GM12878 (cell line): Measurements from ENCODE around the gene SCYGR6.

Source experiments
- ESRRA ChIP-seq: IDR thresholded peaks from 2 replicates; pipeline ENCODE4 v1.6.1; 2012; ENCODE audit warnings: mild to moderate bottlenecking, low read length, improper control_type of control experiment
- POLR2A ChIP-seq: IDR thresholded peaks from 2 replicates; pipeline ENCODE4 v1.6.1; 2011; ENCODE audit warnings: low read depth, mild to moderate bottlenecking, low read length
- RAD21 ChIP-seq: IDR thresholded peaks from 2 replicates; pipeline ENCODE4 v1.6.1; 2011; ENCODE audit warnings: mild to moderate bottlenecking, low read depth, low read length, moderate library complexity; ENCODE audit not compliant: insufficient read depth
- RELA ChIP-seq: fragments of 450-650 bp; IDR thresholded peaks from 2 replicates; pipeline ENCODE4 v1.8.0; 2014; ENCODE audit warnings: borderline replicate concordance; ENCODE audit not compliant: partially characterized antibody
- YY1 ChIP-seq: IDR thresholded peaks from 2 replicates; pipeline ENCODE4 v1.6.1; 2011; ENCODE audit warnings: low read depth, mild to moderate bottlenecking, low read length
- ZNF24 ChIP-seq: fragments of 450-650 bp; IDR thresholded peaks from 2 replicates; pipeline ENCODE4 v1.6.1; 2017; ENCODE audit warnings: antibody characterized with exemption, mild to moderate bottlenecking
- TF ChIP-seq, protein P1 (sequence below), 3 experiments: IDR thresholded peaks in 2 of 3; conservative IDR thresholded peaks in 1 of 3; 2 replicates each; pipeline ENCODE4 v1.5.1; 2011; ENCODE audit warnings: low read depth in 3 of 3, low read length in 3 of 3, mild to moderate bottlenecking in 3 of 3, control low read depth in 2 of 3, moderate library complexity in 2 of 3, inconsistent platforms in 1 of 3, mixed read lengths in 1 of 3; ENCODE audit not compliant: control insufficient read depth in 2 of 3, insufficient read depth in 1 of 3; ENCODE audit errors: extremely low read depth in 1 of 3

DNA sequence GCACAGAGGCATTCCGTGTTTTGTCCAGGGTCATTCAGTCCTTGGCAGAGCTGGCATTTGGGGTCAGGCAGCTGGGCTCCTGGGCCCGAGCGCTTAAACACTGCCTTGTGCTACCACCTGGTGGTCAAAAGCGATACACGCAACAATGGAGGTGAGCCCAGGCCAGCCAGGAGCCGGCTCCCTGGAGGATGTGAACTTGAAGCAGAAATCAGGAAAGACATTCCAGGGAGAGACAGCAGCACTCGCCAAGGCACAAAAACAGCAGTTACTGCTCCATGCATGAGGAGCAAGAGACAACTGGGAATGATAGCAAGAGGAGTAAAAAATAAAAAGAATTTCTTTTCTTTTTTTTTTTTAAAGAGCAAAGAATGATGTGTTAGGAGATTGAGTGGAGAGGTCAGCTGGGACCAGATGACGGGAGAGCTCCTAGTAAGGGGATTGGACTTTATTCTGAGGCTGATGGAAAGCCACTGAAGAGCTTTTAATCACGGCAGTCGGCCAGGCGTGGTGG lies 41.9 kb upstream of the SCYGR6 start:
- TF ChIP-seq RAD21 = peak; percentile 93
- TF ChIP-seq ZNF24 = no peak
- TF ChIP-seq, protein P1, sequence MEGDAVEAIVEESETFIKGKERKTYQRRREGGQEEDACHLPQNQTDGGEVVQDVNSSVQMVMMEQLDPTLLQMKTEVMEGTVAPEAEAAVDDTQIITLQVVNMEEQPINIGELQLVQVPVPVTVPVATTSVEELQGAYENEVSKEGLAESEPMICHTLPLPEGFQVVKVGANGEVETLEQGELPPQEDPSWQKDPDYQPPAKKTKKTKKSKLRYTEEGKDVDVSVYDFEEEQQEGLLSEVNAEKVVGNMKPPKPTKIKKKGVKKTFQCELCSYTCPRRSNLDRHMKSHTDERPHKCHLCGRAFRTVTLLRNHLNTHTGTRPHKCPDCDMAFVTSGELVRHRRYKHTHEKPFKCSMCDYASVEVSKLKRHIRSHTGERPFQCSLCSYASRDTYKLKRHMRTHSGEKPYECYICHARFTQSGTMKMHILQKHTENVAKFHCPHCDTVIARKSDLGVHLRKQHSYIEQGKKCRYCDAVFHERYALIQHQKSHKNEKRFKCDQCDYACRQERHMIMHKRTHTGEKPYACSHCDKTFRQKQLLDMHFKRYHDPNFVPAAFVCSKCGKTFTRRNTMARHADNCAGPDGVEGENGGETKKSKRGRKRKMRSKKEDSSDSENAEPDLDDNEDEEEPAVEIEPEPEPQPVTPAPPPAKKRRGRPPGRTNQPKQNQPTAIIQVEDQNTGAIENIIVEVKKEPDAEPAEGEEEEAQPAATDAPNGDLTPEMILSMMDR (IDR thresholded peaks at IDR 0.05 in 2 of 3, conservative IDR thresholded peaks at IDR 0.05 in 1 of 3; ENCODE audit: control insufficient read depth in 2 of 3, extremely low read depth in 1 of 3, insufficient read depth in 1 of 3, low read depth in 3 of 3, low read length in 3 of 3) = peak; percentile 84 to 91 (median 84)
- TF ChIP-seq YY1 = peak; percentile 91
- TF ChIP-seq ESRRA = no peak; the same call in 1 of the 2 replicates
- peak; percentile 55 for TF ChIP-seq RELA
- no peak for TF ChIP-seq POLR2A
